Breast epithelium (tissue), 3 donors: Measurements from ENCODE around the gene JAKMIP2.

Source experiments
- CTCF ChIP-seq, 3 donors: fragments of 450-650 bp; IDR thresholded peaks; one replicate each; pipeline ENCODE4 v1.5.1; 2016 to 2017; ENCODE audit warnings: antibody characterized with exemption in 3 of 3, mild to moderate bottlenecking in 3 of 3, moderate library complexity in 3 of 3
- POLR2A ChIP-seq: fragments of 450-650 bp; IDR thresholded peaks from one replicate; pipeline ENCODE4 v1.6.1; 2016; ENCODE audit warnings: antibody characterized with exemption, mild to moderate bottlenecking, moderate library complexity

- TF ChIP-seq CTCF (IDR thresholded peaks at IDR 0.05) (no peak), POLR2A (no peak)
Measured at GRCh38 chr5:147782110-147783028, at the start of gene JAKMIP2.
